HCT116 (cell line): ENCODE measurements around the gene ABRACL. TPM values are rescaled to one million over a fixed set of nuclear protein-coding genes. Genes with fewer than 3 reads are reported as not detected.

Experiments used
- ATAC-seq: fragments of 200-7000 bp; cut with Tn5 transposase; 2 replicates; pipeline ENCODE4 v1.9.1; 2020; ENCODE audit warnings: mild to moderate bottlenecking, moderate library complexity
- BruUV-seq: library from RNA; stranded (reverse); fragments of 400-500 nt; replicated peaks from 2 replicates; lab custom pipeline; 2021; lab: Mats Ljungman, UMichigan
- CTCF ChIA-PET: fragments of 300-600 bp; sonication (Branson Sonifier 250); formaldehyde crosslinking; loops from one replicate; lab custom pipeline; 2021; ENCODE audit warnings: antibody characterized with exemption; lab: Charles Lee
- POLR2A ChIA-PET: fragments of 300-600, 350-600 bp; sonication (Branson Sonifier 250); formaldehyde crosslinking; loops from one replicate; lab custom pipeline; 2021; ENCODE audit warnings: antibody characterized with exemption; lab: Charles Lee
- RAD21 ChIA-PET, 2 experiments: fragments of 300-600 bp; sonication (Branson Sonifier 250); formaldehyde crosslinking; loops; one replicate each; lab custom pipeline; 2023; ENCODE audit warnings: low total read pairs in 2 of 2; ENCODE audit not compliant: uncharacterized antibody in 2 of 2, unreplicated experiment in 2 of 2, low non-redundant PET in 1 of 2; lab: Charles Lee
- DNase-seq: peaks from one replicate; pipeline ENCODE4 v3.0.0-alpha.2; 2010; ENCODE audit warnings: low read depth, low spot score
- H2AFZ ChIP-seq: fragments of 200-600 bp; shearing (Covaris generic), sonication (generic); 2 replicates; pipeline ENCODE4 v1.6.1; 2017; ENCODE audit warnings: low read depth, mixed run types, mixed read lengths, antibody characterized with exemption, low read length; ENCODE audit not compliant: poor library complexity, severe bottlenecking
- H3K27ac ChIP-seq: 2 replicates; pipeline ENCODE4 v1.5.1; 2012; ENCODE audit warnings: low read depth, low read length
- H3K27me3 ChIP-seq: fragments of 200-600 bp; sonication (generic); 2 replicates; pipeline ENCODE4 v1.6.1; 2016; ENCODE audit warnings: mixed run types, low read length, mixed read lengths; ENCODE audit not compliant: insufficient read depth
- H3K36me3 ChIP-seq, 2 experiments: fragments of 200-500 bp in 1 of 2; fragments of 200-600 bp in 1 of 2; sonication (Bioruptor generic) in 1 of 2; sonication (generic) in 1 of 2; 2 replicates each; pipeline versions ENCODE4 v1.5.1 to v1.6.1; 2014 to 2016; ENCODE audit warnings: low read length in 2 of 2, inconsistent platforms in 1 of 2, mixed read lengths in 1 of 2, mixed run types in 1 of 2; ENCODE audit not compliant: insufficient read depth in 2 of 2, control insufficient read depth in 1 of 2
- H3K4me1 ChIP-seq, 2 experiments: fragments of 200-600 bp in 1 of 2; sonication (generic) in 1 of 2; 2 replicates each; pipeline versions ENCODE4 v1.5.1 to v1.6.1; 2012 to 2017; ENCODE audit warnings: low read length in 2 of 2, inconsistent platforms in 1 of 2, mild to moderate bottlenecking in 1 of 2, mixed read lengths in 1 of 2, mixed run types in 1 of 2, moderate library complexity in 1 of 2; ENCODE audit not compliant: insufficient read depth in 2 of 2, control insufficient read depth in 1 of 2
- H3K4me2 ChIP-seq: fragments of 200-600 bp; sonication (generic); 2 replicates; pipeline ENCODE4 v1.6.1; 2017; ENCODE audit warnings: mixed run types, low read length, mixed read lengths
- H3K4me3 ChIP-seq, 2 experiments: fragments of 200-600 bp in 1 of 2; sonication (generic) in 1 of 2; replicated peaks in 1 of 2; 2 replicates each; pipeline ENCODE4 v1.5.1; 2011 to 2016; ENCODE audit warnings: low read length in 2 of 2, control low read depth in 1 of 2, low read depth in 1 of 2, mild to moderate bottlenecking in 1 of 2, mixed read lengths in 1 of 2, mixed run types in 1 of 2
- H3K79me2 ChIP-seq: fragments of 200-600 bp; sonication (generic); 2 replicates; pipeline ENCODE4 v1.6.1; 2017; ENCODE audit warnings: mild to moderate bottlenecking, mixed run types, low read length, moderate library complexity, mixed read lengths; ENCODE audit not compliant: insufficient read depth
- H3K9ac ChIP-seq: fragments of 200-600 bp; sonication (generic); 2 replicates; pipeline ENCODE4 v1.6.1; 2016; ENCODE audit warnings: low read length, mixed read lengths
- H3K9me2 ChIP-seq: fragments of 200-600 bp; sonication (generic), shearing (Covaris generic); 2 replicates; pipeline ENCODE4 v1.6.1; 2017; ENCODE audit warnings: mixed run types, mild to moderate bottlenecking, moderate library complexity; ENCODE audit not compliant: insufficient read depth
- H3K9me3 ChIP-seq, 2 experiments: fragments of 200-500 bp in 1 of 2; fragments of 200-600 bp in 1 of 2; sonication (Bioruptor generic) in 1 of 2; sonication (generic) in 1 of 2; 2 replicates each; pipeline ENCODE4 v1.6.1; 2014 to 2017; ENCODE audit warnings: low read length in 2 of 2, mixed read lengths in 2 of 2, inconsistent platforms in 1 of 2, low read depth in 1 of 2, mild to moderate bottlenecking in 1 of 2, mixed run types in 1 of 2, moderate library complexity in 1 of 2; ENCODE audit not compliant: control insufficient read depth in 1 of 2, insufficient read depth in 1 of 2
- H4K20me1 ChIP-seq: fragments of 200-600 bp; sonication (generic), shearing (Covaris generic); 2 replicates; pipeline ENCODE4 v1.6.1; 2017; ENCODE audit warnings: mixed run types, mild to moderate bottlenecking, moderate library complexity; ENCODE audit not compliant: insufficient read depth
- ATF3 ChIP-seq: IDR thresholded peaks from 2 replicates; pipeline ENCODE4 v1.6.1; 2012
- CEBPB ChIP-seq: IDR thresholded peaks from 2 replicates; pipeline ENCODE4 v1.6.1; 2012; ENCODE audit warnings: low read depth
- EZH2 ChIP-seq: fragments of 200-600 bp; sonication (generic); IDR thresholded peaks from 2 replicates; pipeline ENCODE4 v1.6.1; 2017; ENCODE audit warnings: antibody characterized with exemption, mixed run types
- JUND ChIP-seq: IDR thresholded peaks from 2 replicates; pipeline ENCODE4 v1.6.1; 2012
- POLR2A ChIP-seq: IDR thresholded peaks from 2 replicates; pipeline ENCODE4 v1.7.0; 2011; ENCODE audit warnings: borderline replicate concordance; ENCODE audit not compliant: insufficient read depth, insufficient read length; ENCODE audit errors: extremely low read depth
- POLR2AphosphoS5 ChIP-seq: IDR thresholded peaks from 2 replicates; pipeline ENCODE4 v1.6.1; 2011; ENCODE audit warnings: mild to moderate bottlenecking, low read depth, low read length, moderate library complexity
- REST ChIP-seq: IDR thresholded peaks from 2 replicates; pipeline ENCODE4 v1.6.1; 2012; ENCODE audit warnings: low read depth
- SP1 ChIP-seq: IDR thresholded peaks from 2 replicates; pipeline ENCODE4 v1.6.1; 2012; ENCODE audit warnings: low read depth
- SRF ChIP-seq: IDR thresholded peaks from 2 replicates; pipeline ENCODE4 v1.6.1; 2012; ENCODE audit warnings: low read depth
- YY1 ChIP-seq: IDR thresholded peaks from 2 replicates; pipeline ENCODE4 v1.6.1; 2011; ENCODE audit warnings: low read length, low read depth, moderate library complexity, mild to moderate bottlenecking; ENCODE audit not compliant: insufficient replicate concordance; ENCODE audit errors: extremely low read depth
- ZFX ChIP-seq: fragments of 450-650 bp; IDR thresholded peaks from 2 replicates; pipeline ENCODE4 v1.6.1; 2017
- intact Hi-C: fragments of 100-400 bp; cut with micrococcal nuclease; formaldehyde crosslinking; loops from 2 replicates; pipeline ENCODE4 v1.10.0; 2022
- total RNA-seq: library from RNA; stranded (reverse); gene quantifications from one replicate; pipeline ENCODE4 v1.2.1, GENCODE V29; 2021; ENCODE audit not compliant: unreplicated experiment

The ABRACL gene
- total RNA-seq, 1 experiment from 2014 or later: 47.4 TPM

- Histone ChIP-seq H2AFZ (no peak overlapping the region), H3K27ac (no peak overlapping the region), H3K79me2 (no peaks in the 10 kb centered on the region), H3K27me3 (no peaks in the 10 kb centered on the region), H3K4me3 (no peak overlapping the region), H3K9me3 (no peaks in the 10 kb centered on the region), H3K36me3 (no peaks in the 10 kb centered on the region), H3K9me2 (no peaks in the 10 kb centered on the region), H3K9ac (no peak overlapping the region), H3K4me2 (no peak overlapping the region), H3K4me1 (peaks cover 2 to 9% of the 10 kb centered on the region in 2 experiments; a peak in 3 of 4 replicates), H4K20me1 (no peaks in the 10 kb centered on the region)
- TF ChIP-seq JUND: no peak
- no peak for TF ChIP-seq POLR2AphosphoS5
- TF ChIP-seq YY1: no peak
- no peak for TF ChIP-seq CEBPB
- TF ChIP-seq REST: no peak
- TF ChIP-seq ZFX: no peak
- no peak for TF ChIP-seq SRF
- TF ChIP-seq POLR2A: no peak
- no peak for TF ChIP-seq SP1
- no peak for TF ChIP-seq EZH2
- TF ChIP-seq ATF3: no peak
- CTCF ChIA-PET: no interaction called here
- POLR2A ChIA-PET: no interaction called here
- ATAC-seq: no peak
- RAD21 ChIA-PET: no interaction called here
- no TSS peak for BruUV-seq
- intact Hi-C loops: no loop called here
- DNase-seq: no peak
These were observed 40.3 kb downstream of the ABRACL start for GRCh38 chr6:139068846-139069245.
